Tibial artery (tissue), 4 donors: ENCODE measurements around the gene PODNL1.

ENCODE experiments used
- DNase-seq, 2 donors: peaks; one replicate each; pipeline ENCODE4 v3.0.0-alpha.2; 2019
- H3K27ac ChIP-seq, 2 donors: fragments of 200-600 bp; sonication (generic) in 1 of 2; 1 replicate in 1 of 2; 2 replicates in 1 of 2; pipeline ENCODE4 v1.5.1; 2018 to 2019; ENCODE audit warnings: mild to moderate bottlenecking in 1 of 2
- H3K27me3 ChIP-seq, 2 donors: fragments of 200-600 bp; sonication (generic) in 1 of 2; one replicate each; pipeline versions ENCODE4 v1.5.1 to v1.6.0; 2016 to 2019
- H3K36me3 ChIP-seq, 3 donors: fragments of 200-600 bp; sonication (generic) in 2 of 3; one replicate each; pipeline ENCODE4 v1.5.1; 2016 to 2019; ENCODE audit warnings: mild to moderate bottlenecking in 2 of 3
- H3K4me1 ChIP-seq, 4 donors: fragments of 200-600 bp; sonication (generic) in 2 of 4; 1 replicate in 3 of 4; 2 replicates in 1 of 4; pipeline ENCODE4 v1.5.1; 2016 to 2019
- H3K4me3 ChIP-seq, 2 donors: fragments of 200-600 bp; sonication (generic) in 1 of 2; 1 replicate in 1 of 2; 2 replicates in 1 of 2; pipeline ENCODE4 v1.5.1; 2018 to 2019; ENCODE audit warnings: mild to moderate bottlenecking in 2 of 2
- H3K9me3 ChIP-seq, 3 donors: fragments of 200-600 bp; sonication (generic) in 1 of 3; one replicate each; pipeline ENCODE4 v1.5.1; 2016 to 2019
- intact Hi-C: fragments of 100-400 bp; cut with DNase I; formaldehyde crosslinking; loops from one replicate; pipeline ENCODE4 v1.15.0; 2023; ENCODE audit warnings: low total_unique reads
- TF ChIP-seq, protein P1 (sequence below), 2 experiments: fragments of 200-600 bp in 1 of 2; fragments of 450-650 bp in 1 of 2; IDR thresholded peaks; one replicate each; pipeline ENCODE4 v1.5.1; 2017 to 2019; ENCODE audit warnings: antibody characterized with exemption in 2 of 2, mild to moderate bottlenecking in 1 of 2, moderate library complexity in 1 of 2

The PODNL1 gene

DNA sequence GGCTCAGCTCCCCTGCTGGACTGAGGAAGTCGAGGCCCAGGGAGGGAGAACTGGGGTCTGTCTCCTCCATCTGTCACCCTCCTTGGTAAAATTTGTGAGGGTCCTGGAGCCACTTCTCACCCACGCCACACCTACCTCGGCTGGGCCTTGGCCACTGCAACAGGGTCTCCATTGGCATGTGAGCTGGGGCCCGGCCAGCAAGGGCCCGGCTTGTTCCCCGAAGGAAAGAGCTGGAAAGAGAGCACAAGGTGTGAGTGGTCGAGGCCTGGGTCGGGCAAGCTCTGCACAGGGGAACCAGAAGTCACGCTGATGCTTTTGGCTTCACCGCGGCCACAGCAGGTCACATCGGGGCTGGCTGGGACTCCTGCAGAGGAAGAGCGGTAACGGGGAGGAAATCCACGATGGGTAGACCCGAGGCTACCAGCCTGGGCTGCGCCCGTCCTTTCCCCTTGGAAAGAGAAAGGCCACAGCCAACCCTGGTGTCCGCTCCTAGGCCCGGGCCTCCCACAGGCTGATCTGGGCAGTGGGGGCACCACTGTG lies 52.3 kb downstream of the PODNL1 start:
- intact Hi-C loops: loop anchor here (10.0 kb wide), 2 partner anchors 449 to 611 kb away; no protein-coding TSS in a partner anchor
- H3K4me3 ChIP-seq: no peak overlapping the region
- TF ChIP-seq, protein P1, sequence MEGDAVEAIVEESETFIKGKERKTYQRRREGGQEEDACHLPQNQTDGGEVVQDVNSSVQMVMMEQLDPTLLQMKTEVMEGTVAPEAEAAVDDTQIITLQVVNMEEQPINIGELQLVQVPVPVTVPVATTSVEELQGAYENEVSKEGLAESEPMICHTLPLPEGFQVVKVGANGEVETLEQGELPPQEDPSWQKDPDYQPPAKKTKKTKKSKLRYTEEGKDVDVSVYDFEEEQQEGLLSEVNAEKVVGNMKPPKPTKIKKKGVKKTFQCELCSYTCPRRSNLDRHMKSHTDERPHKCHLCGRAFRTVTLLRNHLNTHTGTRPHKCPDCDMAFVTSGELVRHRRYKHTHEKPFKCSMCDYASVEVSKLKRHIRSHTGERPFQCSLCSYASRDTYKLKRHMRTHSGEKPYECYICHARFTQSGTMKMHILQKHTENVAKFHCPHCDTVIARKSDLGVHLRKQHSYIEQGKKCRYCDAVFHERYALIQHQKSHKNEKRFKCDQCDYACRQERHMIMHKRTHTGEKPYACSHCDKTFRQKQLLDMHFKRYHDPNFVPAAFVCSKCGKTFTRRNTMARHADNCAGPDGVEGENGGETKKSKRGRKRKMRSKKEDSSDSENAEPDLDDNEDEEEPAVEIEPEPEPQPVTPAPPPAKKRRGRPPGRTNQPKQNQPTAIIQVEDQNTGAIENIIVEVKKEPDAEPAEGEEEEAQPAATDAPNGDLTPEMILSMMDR (IDR thresholded peaks at IDR 0.05): no peak
- no peak for DNase-seq
- no peaks in the 10 kb centered on the region for H3K27me3 ChIP-seq
- H3K9me3 ChIP-seq: no peaks in the 10 kb centered on the region
- no peaks in the 10 kb centered on the region for H3K36me3 ChIP-seq
- peaks cover 0 to 46% (median 2%) of the 10 kb centered on the region in 4 donors for H3K4me1 ChIP-seq
- no peak overlapping the region for H3K27ac ChIP-seq

DNA sequence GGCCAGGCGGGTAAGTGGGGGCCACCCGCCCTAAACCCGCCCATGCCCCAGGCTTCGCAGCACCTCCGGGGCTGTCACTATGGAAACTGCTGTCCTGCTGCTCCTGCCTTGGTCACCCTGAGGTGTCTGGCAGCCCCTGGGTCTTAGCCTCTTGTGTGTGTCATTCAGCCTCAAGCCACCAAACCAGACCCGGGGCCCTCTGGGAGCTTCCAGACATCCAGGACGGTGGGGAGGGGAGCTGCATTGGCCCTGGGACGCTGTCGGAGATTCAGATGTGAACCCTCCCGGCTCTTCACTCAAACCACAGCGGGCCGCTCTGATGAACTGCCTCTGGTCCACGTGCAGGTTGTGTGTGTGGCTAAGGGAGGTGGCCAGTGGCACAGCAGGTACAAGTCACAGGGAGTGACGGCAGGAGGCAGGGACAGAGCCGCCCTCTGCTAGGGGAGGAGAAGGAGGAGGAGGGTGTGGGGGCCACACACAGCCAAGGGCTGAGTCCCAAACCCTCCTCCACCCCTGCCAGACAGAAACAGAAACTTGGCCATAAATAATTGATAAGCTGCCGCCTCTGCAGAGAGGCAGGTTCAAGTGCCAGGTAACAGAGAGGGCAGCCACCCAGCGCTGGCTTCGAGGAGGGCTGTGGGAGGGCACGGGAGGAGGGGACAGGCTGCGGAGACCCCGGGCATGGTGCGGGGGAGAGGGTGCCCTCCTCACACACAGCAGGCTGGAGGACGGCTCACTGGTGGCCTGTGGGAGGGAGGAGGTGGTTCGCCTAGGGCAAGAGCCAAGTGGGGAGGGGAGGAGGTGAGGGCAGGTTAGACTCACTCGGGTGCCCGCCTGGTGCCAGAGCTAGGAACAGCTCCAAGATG lies 53.3 kb downstream of the PODNL1 start:
- no peak overlapping the region for H3K27ac ChIP-seq
- no peak for DNase-seq
- H3K4me3 ChIP-seq: no peak overlapping the region
- H3K36me3 ChIP-seq: no peaks in the 10 kb centered on the region
- no peaks in the 10 kb centered on the region for H3K9me3 ChIP-seq
- no peaks in the 10 kb centered on the region for H3K27me3 ChIP-seq
- peaks cover 0 to 54% (median 9%) of the 10 kb centered on the region in 4 donors for H3K4me1 ChIP-seq
- intact Hi-C loops: loop anchor here (5.0 to 10.0 kb wide), 3 partner anchors 262 to 610 kb away; no protein-coding TSS in a partner anchor
- TF ChIP-seq, protein P1 (IDR thresholded peaks at IDR 0.05): no peak

DNA sequence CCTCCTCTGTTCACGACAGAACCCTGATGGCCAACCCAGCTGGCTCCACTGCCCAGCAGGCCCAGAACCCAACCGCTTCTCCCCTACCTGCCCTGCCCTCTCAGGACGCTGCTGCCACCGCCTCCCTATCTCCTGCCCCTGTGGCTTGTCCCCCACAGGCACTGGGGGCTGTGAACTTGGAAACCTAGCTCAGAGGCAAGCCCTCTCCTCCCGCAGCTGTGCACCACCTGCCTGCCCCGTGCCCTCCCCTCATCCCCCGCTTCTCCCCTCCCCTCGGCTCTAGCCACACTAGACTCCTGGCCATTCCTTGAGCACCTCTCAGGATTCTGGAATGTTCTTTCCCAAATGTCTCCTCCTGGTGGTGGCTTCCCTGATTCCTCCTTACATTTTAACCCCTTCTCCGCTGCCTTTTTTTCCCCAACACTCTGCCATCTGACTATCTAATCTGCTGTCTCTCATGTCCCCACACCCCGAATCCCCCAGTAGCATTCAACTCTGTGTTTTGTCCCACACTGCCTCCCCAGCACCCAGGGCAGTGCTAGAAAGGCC lies 54.6 kb downstream of the PODNL1 start:
- Histone ChIP-seq H3K9me3 (no peaks in the 10 kb centered on the region), H3K27me3 (no peaks in the 10 kb centered on the region), H3K4me3 (no peak overlapping the region), H3K36me3 (no peaks in the 10 kb centered on the region), H3K27ac (no peak overlapping the region), H3K4me1 (peaks cover 0 to 59% (median 15%) of the 10 kb centered on the region in 4 donors)
- TF ChIP-seq, protein P1 (IDR thresholded peaks at IDR 0.05): no peak
- DNase-seq: no peak
- intact Hi-C loops: loop anchor here (5.0 to 10.0 kb wide), 3 partner anchors 264 to 609 kb away; no protein-coding TSS in a partner anchor

DNA sequence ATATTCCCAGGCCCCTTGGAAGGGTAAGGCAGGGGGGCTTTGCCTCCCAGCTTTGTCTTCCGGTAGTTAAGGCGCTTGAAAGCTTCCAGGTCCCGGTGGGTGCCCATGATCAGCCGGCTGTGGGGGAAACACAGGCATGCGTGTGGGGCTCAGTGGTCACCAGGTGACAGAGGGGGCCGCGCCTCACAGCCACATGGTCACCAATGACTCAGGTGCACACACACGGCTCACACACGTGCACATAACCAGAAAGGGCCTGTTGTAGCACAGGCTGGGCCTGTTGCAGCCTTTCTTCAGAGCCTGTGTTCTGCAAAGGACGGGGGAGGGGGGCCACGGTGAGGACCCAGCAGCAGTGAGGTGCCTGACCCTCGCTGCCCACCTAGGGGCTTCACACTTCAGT lies 55.4 kb downstream of the PODNL1 start:
- Histone ChIP-seq H3K9me3 (no peaks in the 10 kb centered on the region), H3K4me1 (peaks cover 0 to 59% (median 15%) of the 10 kb centered on the region in 4 donors), H3K27ac (no peak overlapping the region), H3K27me3 (no peaks in the 10 kb centered on the region), H3K36me3 (no peaks in the 10 kb centered on the region), H3K4me3 (no peak overlapping the region)
- intact Hi-C loops: loop anchor here (5.0 to 10.0 kb wide), 3 partner anchors 264 to 608 kb away; no protein-coding TSS in a partner anchor
- DNase-seq: no peak
- TF ChIP-seq, protein P1 (IDR thresholded peaks at IDR 0.05): no peak

DNA sequence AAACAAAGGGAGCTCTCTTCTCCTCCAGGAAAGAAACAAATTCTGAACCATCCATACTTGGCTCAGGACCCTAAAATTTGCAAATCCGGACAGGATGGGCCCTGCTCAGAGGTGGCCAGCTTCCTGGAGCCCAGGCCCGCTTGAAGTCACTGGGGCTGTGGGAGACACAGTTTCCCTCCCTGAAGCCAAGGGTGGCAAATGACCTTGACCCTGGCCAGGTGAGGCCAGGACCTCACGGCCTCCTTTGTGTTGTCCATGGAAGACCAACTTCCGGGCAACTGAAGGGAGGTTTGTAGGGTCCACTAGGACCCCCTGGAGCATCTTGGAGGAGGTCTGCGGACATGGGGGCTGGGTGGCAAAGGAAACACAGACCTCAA lies 55.8 kb downstream of the PODNL1 start:
- H3K36me3 ChIP-seq: no peaks in the 10 kb centered on the region
- intact Hi-C loops: loop anchor here (5.0 to 10.0 kb wide), 3 partner anchors 265 to 608 kb away; no protein-coding TSS in a partner anchor
- no peak overlapping the region for H3K27ac ChIP-seq
- no peak overlapping the region for H3K4me3 ChIP-seq
- H3K27me3 ChIP-seq: no peaks in the 10 kb centered on the region
- TF ChIP-seq, protein P1 (IDR thresholded peaks at IDR 0.05): no peak
- no peaks in the 10 kb centered on the region for H3K9me3 ChIP-seq
- peaks cover 0 to 59% (median 15%) of the 10 kb centered on the region in 4 donors for H3K4me1 ChIP-seq
- no peak for DNase-seq
